Stimulated activated CD4-positive, alpha-beta T cell treated with anti-CD3 and anti-CD28 coated beads, Interleukin-15, amount 100 ng/mL, for 1 hour (primary cell): ENCODE results near the gene AUH.

Experiments
- DNase-seq, 2 donors: peaks; one replicate each; pipeline ENCODE4 v3.0.0-alpha.2; 2020; ENCODE audit warnings: low read depth in 1 of 2, low spot score in 1 of 2

Gene AUH

DNA sequence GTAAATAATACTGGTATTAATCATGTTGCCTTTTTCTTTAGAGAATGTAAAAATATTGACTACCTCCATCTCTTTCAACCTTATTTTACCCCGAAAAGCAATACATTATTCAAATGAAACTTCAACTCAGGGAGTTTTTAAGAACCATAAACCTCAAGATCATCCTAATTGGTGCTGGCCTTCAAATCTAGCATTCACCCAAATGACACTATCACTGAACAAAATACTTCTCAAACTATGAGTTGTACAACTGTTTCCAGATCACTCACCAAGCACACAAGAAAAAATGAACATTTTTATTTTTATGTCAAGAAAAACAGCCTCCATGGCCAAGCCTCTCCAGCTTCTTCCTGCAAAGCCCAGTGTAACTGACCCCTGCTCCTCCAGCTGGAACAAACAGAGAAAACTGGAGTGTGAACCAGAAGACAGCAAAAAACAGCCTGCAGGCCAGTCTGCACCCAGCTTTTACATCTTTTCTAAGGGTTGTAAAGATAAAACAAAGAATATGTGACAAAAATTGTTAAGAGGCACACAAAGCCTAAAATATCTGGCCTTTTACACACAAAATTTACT, 21.2 kb downstream of the AUH start:
- DNase-seq, result no peak

DNA sequence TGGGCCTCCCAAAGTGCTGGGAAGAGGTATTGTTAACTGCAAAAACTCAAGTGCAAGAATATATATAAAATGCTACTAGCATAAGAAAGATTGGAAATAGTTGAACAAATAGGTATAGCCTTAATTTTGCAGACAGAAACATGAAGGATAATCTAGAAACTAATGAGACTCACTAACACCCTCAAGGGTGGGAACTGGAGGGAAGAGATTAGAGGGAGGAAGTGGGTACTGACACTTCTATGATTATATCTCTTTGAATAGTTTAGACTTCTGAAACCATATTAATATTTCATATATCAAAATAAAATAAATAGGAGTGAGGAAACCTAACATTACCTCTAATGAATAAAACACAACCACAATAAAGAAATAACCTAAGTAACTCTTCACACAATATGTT, 23.0 kb downstream of the AUH start:
- DNase-seq, result no peak

DNA sequence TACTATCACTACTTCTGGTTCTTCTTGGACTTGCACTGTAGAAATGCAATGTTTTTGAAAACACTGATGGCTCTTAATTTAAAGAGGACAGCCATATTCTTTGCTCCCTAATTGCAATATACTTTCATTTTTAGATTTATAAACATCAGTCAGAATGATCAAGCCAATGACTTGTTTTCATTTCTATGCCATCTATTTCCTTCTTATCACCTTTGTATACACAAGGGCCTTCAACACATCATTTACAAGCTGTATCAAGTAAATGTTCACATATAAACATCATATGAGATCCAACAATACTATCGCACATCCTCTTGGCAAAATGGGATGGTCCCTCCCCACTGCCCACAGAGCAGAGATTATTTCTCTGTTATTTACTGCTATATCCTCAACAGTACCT, 24.9 kb downstream of the AUH start:
- no peak for DNase-seq

DNA sequence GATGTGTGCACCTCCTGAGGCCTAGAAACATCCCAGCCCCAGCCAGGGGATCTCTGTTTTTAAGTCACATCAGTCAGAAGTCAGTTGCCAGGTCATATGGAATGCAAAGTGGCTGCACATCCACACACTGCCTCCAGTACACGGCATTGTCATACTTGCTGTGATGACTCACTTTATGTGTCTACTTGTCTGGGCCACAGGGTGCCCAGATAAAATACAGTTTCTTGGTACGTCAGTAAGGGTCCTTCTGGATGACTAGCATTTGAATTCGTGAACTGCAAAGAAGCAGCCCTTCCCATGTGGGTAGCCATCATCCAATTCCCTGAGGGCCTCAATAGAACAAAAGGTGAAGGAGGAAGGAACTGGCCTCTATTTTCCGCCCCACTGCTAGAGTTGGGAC, 27.7 kb downstream of the AUH start:
- DNase-seq, result no peak

DNA sequence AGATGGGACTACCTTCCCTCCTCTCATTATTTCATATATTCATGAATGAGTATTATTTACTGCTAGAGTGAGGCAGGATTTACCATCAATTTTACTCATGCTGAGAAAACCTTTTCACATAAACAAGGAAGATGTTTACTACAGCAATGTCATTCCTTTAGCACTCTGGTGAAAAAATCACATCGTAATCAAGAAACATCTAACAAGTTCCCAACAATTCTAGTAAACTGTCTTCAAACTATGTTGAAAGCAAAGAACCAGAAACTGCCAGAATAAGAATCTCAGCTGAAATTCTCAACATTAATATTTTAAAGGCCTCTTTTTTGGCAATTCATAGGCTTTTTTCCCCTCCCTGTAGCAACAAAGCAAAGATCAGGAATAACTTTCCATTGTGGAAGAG, 28.2 kb downstream of the AUH start:
- DNase-seq, result no peak

DNA sequence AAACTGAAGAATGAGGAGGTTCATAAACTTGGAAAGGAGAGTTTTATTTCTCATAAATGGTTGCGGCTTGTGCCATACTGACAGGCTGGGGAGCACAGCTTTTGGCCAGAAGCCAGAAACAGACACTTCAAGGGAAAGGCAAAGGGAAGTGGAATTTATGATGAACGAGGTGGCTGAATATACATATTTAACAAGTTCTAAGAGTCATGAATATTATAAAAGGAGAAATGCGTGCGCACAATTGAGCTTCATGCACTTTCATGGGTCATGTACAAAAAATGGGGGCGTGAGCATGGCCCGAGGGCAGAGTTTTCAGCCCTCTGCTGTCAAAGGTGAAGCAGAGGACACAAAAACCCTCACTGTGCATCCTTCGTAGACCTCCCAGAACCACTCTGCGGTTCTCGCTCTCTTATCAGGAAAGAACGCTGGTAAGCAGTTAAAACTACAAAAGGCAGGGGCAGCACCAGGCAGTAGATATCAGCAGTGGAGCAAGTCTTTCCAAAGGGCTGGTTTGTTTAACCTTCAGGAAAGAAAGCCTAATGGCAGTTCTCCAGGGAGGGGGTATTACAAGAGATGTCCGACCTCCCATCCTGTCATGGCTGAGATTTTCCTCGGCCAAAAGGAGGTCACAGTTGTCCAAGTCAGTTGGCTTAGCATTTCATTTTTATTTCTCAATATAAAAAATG, 29.0 kb downstream of the AUH start:
- no peak for DNase-seq

DNA sequence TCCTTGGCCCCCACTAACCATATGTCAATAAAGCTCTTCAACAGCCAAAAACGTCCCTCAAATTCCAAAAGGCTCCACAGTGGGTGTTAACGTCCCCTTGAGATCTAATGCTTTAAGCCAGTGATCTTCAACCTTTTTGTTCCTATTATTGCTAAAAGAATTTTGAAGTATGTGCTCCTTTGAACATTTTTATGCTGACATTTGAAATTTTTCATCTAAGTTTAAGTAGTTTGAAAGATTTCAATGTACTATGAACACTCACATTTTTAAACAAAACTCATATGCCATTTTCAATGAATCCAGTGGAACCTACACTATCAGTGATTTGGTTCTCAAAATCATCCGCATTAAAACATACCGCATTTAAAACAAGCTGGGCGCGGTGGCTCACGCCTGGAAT, 29.9 kb downstream of the AUH start:
- no peak for DNase-seq

DNA sequence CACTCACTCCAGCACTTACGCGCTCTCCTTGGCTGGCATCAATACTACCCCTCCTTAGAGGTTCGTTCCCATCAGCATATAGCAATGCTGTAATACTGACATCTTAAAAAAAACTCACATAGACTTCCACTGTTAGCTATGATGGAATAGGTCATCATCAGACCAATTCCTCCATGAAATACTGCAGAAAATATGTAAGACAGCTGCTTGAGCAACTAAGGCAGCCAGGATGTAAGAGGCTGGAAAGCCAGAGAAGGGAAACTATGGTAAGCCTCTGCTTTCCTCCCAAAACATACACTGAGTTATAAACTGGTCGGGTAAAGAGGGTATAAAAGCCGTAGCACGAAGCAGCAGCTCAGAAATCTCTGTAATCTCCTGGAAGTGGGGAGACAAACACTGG, 33.5 kb downstream of the AUH start:
- DNase-seq, result no peak

DNA sequence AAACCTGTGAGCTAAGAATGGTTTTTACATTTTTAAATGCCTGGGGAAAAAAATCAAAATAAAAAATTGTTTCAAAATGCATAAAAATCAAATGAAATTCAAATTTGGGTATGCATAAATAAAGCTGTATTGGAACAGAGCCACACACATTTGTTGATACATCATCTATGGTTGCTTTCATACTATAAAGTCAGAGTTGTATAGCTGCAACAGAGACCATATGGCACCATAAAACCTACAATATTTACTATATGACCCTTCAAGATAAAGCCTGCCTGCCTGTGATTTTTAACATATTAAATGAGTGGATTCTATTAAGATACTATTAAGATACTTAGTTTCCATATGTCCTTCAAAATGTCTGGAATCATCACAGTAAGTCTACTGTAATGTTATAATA, 40.0 kb downstream of the AUH start:
- no peak for DNase-seq

DNA sequence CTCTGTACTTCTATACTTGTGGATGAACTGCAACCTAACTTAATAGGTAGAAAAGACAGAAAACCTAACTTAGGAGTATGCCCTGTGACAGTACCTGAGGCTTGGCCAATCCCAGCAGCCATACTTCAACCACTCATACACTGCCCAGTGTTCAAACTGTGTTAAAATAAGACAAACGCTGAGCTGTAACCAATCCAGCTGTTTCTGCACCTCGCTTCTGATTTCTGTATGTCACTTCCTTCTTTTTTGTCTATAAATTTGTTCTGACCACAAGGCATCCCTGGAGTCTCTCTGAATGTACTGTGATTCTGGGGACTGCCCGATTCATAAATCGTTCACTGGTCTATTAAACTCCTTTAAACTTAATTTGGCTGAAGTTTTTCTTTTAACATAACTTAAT, 41.4 kb downstream of the AUH start:
- DNase-seq, result no peak

DNA sequence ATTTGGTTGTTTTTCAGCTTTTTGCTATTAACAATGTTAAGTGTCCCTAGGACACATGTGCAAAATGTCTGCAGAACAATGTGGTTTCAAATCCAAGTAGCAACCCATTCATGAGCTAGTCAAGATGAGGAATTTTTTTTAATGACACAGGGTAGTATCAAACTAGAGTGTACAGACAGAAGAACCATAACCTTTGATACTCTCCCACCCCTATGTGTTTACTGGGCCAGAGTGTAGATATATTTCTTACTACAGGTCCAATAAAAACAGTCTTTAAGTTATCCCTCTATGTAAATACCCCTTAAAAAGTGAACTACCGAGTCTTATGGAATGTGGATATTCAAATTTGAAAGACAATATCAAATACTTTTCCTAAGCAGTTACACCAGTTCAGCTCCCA, 45.6 kb downstream of the AUH start:
- DNase-seq, result no peak

DNA sequence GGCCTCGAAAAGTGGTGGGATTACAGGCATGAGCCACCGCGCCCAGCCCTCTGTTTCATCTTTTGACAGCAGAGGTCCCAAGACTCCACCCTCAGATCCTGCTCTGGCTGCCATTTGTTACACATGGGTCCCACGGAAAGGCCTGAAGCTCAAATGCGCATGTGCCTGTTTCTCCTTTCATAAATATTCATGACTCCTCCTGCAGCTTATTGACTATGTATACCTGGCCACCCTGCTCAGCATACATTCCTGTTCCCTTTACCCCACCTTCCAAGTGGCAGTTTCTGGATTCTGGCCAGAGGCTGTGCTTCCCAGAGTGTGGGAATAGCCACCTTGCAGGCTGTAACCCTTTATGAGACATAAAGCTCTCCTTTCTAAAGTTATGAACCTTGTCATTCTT, 46.5 kb downstream of the AUH start:
- DNase-seq, result no peak

DNA sequence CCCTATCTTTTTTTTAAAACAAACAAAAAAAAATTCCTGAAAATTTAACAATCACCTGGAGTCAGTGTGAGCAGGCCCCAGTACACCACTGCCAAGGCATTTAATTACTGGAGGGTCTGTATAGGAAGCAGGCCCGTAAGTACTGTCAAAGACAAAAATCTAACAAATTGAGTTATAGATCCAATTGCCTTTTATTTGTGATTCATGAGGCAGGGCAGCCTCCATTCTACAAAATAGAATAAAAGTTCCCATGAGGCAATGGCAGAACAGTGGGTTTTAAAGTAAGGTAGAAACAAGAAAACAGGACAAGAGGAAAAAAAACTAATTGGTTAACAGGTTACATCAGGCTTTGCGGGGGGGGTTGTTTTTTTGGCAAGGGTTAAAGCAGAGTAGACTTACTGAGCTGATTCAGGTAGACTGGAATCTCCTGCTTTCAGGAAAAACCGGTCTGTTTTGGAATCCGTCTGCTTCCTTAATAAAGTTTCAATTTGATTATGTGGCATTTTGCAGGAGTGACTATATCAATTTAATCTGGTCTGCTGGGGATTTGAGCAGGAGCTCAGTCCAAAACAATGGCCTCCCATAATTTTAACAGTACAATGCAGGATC, 48.9 kb downstream of the AUH start:
- no peak for DNase-seq

DNA sequence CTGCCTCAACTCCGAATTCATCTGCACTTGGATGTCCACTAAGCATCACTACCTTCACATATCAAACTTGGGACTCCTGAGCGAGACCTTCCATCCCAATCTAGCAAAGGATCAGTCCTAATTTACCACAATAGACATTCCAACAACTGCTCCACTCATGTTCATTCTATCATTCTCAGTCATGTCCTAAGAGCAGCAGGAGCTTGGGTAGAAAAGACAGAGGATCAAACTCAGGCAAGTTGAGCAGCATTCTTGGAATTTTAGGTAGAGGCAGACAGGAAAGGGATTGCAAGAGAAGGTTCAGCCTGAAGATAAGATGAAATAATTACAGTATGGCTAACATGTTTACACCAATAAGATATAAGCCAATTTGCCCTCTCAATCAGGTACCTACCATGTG, 51.7 kb downstream of the AUH start:
- DNase-seq, result no peak

DNA sequence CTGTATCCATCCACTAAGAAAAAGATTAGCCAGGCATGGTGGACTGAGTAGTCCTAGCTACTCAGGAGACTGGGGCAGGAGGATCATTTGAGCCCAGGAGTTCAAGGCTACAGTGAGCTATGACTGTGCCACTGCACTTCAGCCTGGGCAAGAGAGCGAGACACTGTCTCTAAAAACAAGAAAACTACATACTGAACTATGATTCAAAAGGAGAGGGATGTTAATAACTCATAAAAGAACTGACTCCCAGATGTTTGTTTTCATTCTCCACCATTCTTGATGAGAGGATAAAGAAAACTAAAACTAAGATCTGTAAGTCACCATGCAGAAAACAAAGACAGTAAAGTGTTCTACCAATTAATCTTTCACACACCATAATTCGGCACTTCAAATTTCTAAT, 53.5 kb downstream of the AUH start:
- no peak for DNase-seq

DNA sequence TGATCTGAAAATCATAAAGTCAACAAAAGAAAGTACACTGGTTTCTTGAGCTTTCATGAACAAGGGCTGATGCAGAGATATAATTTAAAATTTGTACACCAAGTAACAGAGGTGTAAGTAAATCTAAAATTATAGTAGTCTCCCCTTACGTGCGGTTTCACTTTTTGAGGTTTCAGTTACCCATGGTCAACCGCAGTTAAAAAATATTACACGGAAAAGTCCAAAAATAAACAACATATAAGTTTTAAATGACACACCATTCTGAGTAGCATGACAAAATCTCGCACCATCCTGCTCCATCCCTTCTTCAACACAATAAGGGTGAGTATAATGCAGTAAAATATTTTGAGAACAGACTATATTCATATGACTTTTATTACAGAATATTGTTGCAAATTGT, 54.4 kb downstream of the AUH start:
- no peak for DNase-seq

DNA sequence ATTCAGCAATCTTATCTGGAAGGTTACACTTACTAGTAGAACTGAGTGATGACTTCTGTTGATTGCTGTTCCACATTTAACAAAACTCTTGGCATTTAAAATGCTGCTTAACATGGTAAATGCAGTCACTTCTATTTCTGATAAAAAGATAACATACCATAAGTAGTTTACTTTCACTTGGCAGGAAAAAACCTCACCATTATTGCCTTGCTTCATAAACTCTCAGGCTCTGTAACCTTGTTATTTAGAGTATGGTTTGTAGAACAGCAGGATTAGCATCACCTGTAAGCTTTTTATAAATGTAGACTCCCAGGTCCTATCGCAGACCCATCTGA, 55.5 kb downstream of the AUH start:
- DNase-seq, result no peak

DNA sequence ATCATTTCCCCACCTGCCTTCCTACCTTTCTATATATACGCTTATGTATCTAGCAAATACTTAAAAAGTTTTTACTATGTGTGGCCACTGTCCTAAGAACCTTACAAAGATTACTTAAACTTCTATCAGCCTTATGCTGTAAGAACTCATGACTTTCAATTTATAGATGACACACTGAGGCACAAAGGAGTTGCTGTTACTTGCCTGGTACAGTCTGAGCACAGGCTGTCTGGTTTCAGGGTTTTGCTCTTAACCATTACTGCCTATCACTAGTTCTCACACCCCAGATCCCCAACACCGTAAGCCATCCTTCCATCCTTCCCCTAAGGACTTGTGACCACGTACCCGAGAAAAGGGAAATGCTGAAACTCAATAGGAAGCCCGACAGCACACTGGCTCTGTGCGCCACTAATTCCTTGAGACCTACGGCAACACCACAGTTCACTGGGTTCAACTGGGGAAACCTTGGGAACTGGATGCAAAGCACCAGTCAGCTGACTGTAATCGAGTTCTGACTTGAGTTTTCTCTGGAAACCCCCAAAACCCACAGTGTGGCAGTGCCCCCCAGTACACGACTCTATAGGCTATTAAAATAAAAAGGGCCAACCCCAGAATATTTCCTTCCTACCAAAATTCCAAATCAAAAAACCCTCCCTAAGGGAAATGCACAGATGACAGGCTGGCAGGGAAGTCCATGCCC, 56.0 kb downstream of the AUH start:
- DNase-seq, result no peak

DNA sequence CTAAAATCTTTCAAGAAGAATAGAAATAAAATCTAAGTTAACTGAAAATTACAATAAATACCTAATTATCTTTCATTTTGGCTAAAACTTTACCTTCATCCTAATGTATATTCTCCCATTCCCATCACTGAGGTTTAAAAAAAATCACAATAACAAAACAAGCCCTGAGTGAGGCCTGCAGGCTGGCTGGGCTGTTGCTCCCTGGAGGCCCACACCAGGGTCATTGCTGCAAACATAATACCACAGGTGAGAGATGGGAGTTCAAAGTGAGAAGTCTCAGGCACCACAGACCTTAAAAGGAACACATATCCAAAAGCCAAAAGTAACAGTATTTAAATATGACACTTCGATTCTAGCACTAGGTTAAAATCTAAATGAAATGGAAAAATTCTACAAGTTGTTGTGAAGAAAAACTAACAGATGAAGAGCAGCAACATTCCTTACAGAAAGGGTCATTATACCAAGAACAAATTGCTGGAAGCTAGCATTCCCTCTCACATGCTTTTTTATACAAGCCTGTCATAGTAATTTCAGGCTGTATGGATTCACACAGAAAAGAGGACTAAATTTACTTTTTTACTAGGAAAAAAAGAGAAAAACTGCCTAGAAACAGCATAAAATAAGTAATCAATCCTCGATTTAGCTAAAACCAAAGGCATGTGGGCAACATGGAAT, 57.8 kb downstream of the AUH start:
- no peak for DNase-seq

DNA sequence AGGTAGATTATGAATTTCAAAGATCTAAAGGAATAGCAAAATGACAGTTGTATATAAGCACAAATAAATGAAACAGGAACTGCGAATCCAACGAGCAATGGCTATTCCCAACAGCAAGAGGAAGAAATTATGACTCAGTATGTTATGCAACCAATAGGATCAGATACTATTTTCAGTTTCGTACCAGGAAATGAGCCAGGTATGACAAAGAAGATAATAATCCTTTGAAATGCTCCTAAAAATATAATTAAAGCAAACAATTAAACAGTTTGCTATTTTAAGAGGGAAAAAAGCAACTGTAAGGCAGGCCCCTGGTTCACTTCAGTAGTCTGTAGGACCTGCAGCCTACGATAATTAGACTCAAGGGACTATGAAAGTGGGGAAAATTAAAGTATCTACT, 58.9 kb downstream of the AUH start:
- DNase-seq, result no peak

DNA sequence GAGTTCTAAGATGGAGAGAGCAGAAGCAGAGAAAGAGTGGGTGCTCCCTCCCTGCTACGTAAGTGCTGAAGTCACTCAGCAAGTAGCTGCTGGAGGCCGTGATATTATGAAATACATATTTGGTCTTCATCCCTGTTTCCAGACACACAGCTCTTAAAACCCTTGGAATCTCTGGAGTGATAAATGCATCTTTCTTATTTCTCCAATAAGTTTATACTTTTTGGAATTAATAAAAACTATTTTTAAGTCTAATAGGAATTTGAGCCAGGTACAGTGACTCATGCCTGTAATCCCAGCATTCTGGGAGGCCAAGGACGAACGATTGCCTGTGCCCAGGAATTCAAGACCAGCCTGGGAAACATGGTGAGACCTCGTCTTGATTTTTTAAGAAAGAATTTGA, 60.6 kb downstream of the AUH start:
- DNase-seq, result no peak

DNA sequence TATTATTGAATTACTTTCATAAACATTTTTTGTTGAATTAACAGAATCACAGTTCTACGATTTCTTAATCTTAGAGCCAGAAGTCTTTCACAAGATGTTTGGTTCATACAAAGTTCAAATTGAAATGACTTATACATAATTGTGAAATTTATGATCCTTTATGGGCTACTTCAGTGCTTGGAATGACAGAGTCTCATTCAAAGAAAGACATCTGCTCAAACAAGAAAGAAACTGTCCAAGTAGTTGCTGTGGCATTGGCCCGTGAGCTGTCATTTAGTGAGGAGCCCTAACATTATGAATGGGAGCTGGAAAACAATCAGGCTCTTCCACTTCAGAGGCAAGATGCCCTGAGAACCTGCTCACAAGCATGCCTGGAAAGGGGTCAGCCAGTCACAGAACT, 63.4 kb downstream of the AUH start:
- DNase-seq, result no peak
